Measurements from ENCODE around the gene CGRRF1. TPM values are rescaled to one million over a fixed set of nuclear protein-coding genes. Genes with fewer than 3 reads are reported as not detected.
A peak's percentile ranks its signal among the peaks of the same experiment; 100 is the strongest.

The CGRRF1 gene
- total and polyA plus RNA-seq, 2 of the 13 experiments (the other 11 are each of a cell fraction or from before 2014, with no cell fraction given) = 16.8 to 18.2 TPM

- TF ChIP-seq USF2 (IDR thresholded peaks at IDR 0.05; ENCODE audit: low read depth, low read length) (no peak), USF2 (CRISPR knock-in tag; IDR thresholded peaks at IDR 0.05; ENCODE audit: borderline replicate concordance) (no peak), ZFY (CRISPR knock-in tag; IDR thresholded peaks at IDR 0.05) (peak; percentile 68), ZKSCAN8 (CRISPR knock-in tag; IDR thresholded peaks at IDR 0.05; ENCODE audit: borderline replicate concordance) (no peak), ATF7 (IDR thresholded peaks at IDR 0.05) (no peak), ATF7 (CRISPR knock-in tag; IDR thresholded peaks at IDR 0.05) (no peak), HMGXB4 (CRISPR knock-in tag; IDR thresholded peaks at IDR 0.05; ENCODE audit: borderline replicate concordance in 1 of 2, low read depth in 1 of 2) (peak in 1 of 2 experiments; percentile 28; a peak in 1 of 4 replicates), ZNF576 (CRISPR knock-in tag; IDR thresholded peaks at IDR 0.05) (no peak), EED (CRISPR knock-in tag; IDR thresholded peaks at IDR 0.05) (no peak), ZFP90 (CRISPR knock-in tag; IDR thresholded peaks at IDR 0.05; ENCODE audit: borderline replicate concordance) (0 out of 2 replicates have a peak, but pooled peaks have one; percentile 23), ZNF441 (CRISPR knock-in tag; IDR thresholded peaks at IDR 0.05; ENCODE audit: borderline replicate concordance) (no peak), MED13 (CRISPR knock-in tag; IDR thresholded peaks at IDR 0.05) (peak; percentile 38; the same call in 1 of the 2 replicates), RERE (CRISPR knock-in tag; IDR thresholded peaks at IDR 0.05; ENCODE audit: low read depth) (no peak), MYC (CRISPR knock-in tag; IDR thresholded peaks at IDR 0.05; ENCODE audit: borderline replicate concordance) (peak; percentile 44; the same call in 1 of the 2 replicates), FOXJ3 (CRISPR knock-in tag; IDR thresholded peaks at IDR 0.05; ENCODE audit: borderline replicate concordance) (no peak)
These were observed 58.2 kb downstream of the CGRRF1 start (continued) for GRCh38 chr14:54567639-54568561.

Data from HepG2 (cell line).